HG03103 (cell line): ENCODE data around the gene GFPT2.

Experiments
- ATAC-seq: cut with Tn5 transposase; IDR thresholded peaks from one replicate; pipeline ENCODE4 v1.9.1; 2021; ENCODE audit warnings: low read depth; ENCODE audit not compliant: unreplicated experiment

Gene GFPT2

GRCh38 chr5:180353048-180353979 is at the start of gene GFPT2:
Gene GFPT2 (minus strand): TSS chr5:180353336. CDS start chr5:180353217, 119 bp downstream.
- ATAC-seq = peak; percentile 72

- no peak for ATAC-seq
Observed at GRCh38 chr5:180402716-180403115, 49.6 kb upstream of the GFPT2 start.

GRCh38 chr5:180401229-180401907 is 48.2 kb upstream of the GFPT2 start:
- no peak for ATAC-seq

- no peak for ATAC-seq
Observed at GRCh38 chr5:180400416-180400815, 47.3 kb upstream of the GFPT2 start.

- ATAC-seq = no peak
Observed at GRCh38 chr5:180399401-180400215, 46.5 kb upstream of the GFPT2 start.

GRCh38 chr5:180396926-180397325 is 43.8 kb upstream of the GFPT2 start:
- ATAC-seq = no peak

GRCh38 chr5:180395540-180396274 is 42.6 kb upstream of the GFPT2 start:
- no peak for ATAC-seq

- no peak for ATAC-seq
Observed at GRCh38 chr5:180394031-180394636, 41.0 kb upstream of the GFPT2 start.

GRCh38 chr5:180391276-180391675 is 38.1 kb upstream of the GFPT2 start:
- no peak for ATAC-seq

- no peak for ATAC-seq
Observed at GRCh38 chr5:180390441-180391190, 37.5 kb upstream of the GFPT2 start.

- ATAC-seq = no peak
Observed at GRCh38 chr5:180389252-180390101, 36.3 kb upstream of the GFPT2 start.

- ATAC-seq = no peak
Observed at GRCh38 chr5:180387798-180388197, 34.7 kb upstream of the GFPT2 start.

- no peak for ATAC-seq
Observed at GRCh38 chr5:180382926-180383325, 29.8 kb upstream of the GFPT2 start.

- ATAC-seq = no peak
Observed at GRCh38 chr5:180381851-180382480, 28.8 kb upstream of the GFPT2 start.

- no peak for ATAC-seq
Observed at GRCh38 chr5:180381428-180381827, 28.3 kb upstream of the GFPT2 start.

GRCh38 chr5:180380856-180381255 is 27.7 kb upstream of the GFPT2 start:
- no peak for ATAC-seq

- no peak for ATAC-seq
Observed at GRCh38 chr5:180380441-180380840, 27.3 kb upstream of the GFPT2 start.
